Measurements from ENCODE around the gene PCBD1.

- TF ChIP-seq, protein P1, sequence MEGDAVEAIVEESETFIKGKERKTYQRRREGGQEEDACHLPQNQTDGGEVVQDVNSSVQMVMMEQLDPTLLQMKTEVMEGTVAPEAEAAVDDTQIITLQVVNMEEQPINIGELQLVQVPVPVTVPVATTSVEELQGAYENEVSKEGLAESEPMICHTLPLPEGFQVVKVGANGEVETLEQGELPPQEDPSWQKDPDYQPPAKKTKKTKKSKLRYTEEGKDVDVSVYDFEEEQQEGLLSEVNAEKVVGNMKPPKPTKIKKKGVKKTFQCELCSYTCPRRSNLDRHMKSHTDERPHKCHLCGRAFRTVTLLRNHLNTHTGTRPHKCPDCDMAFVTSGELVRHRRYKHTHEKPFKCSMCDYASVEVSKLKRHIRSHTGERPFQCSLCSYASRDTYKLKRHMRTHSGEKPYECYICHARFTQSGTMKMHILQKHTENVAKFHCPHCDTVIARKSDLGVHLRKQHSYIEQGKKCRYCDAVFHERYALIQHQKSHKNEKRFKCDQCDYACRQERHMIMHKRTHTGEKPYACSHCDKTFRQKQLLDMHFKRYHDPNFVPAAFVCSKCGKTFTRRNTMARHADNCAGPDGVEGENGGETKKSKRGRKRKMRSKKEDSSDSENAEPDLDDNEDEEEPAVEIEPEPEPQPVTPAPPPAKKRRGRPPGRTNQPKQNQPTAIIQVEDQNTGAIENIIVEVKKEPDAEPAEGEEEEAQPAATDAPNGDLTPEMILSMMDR (IDR thresholded peaks at IDR 0.05): no peak
- TF ChIP-seq ZFX (IDR thresholded peaks at IDR 0.05; ENCODE audit: borderline replicate concordance): no peak
Observed at GRCh38 chr10:70907637-70908405, 19.5 kb upstream of the PCBD1 start.

Measured in 22Rv1 (cell line).